ENCODE measurements around the gene CNNM4.

CNNM4 gene

GRCh38 chr2:96811917-96812316 lies 51.2 kb downstream of the CNNM4 start:
- DNase-seq (ENCODE audit: low read depth), result no peak

GRCh38 chr2:96813656-96814055 lies 53.0 kb downstream of the CNNM4 start:
- DNase-seq (ENCODE audit: low read depth), result no peak

- DNase-seq (ENCODE audit: low read depth), result no peak
These were observed 54.8 kb downstream of the CNNM4 start for GRCh38 chr2:96815326-96816126.

GRCh38 chr2:96816127-96816835 lies 55.6 kb downstream of the CNNM4 start, which contains the start of gene CNNM3:
Gene CNNM3, plus strand, starts transcription at chr2:96816268. Its CDS starts 10 bp downstream, at chr2:96816278.
- peak; percentile 45 for DNase-seq (ENCODE audit: low read depth)

GRCh38 chr2:96816836-96817702 lies 56.4 kb downstream of the CNNM4 start:
- no peak for DNase-seq (ENCODE audit: low read depth)

GRCh38 chr2:96817882-96818281 lies 57.2 kb downstream of the CNNM4 start:
- DNase-seq (ENCODE audit: low read depth), result no peak

- no peak for DNase-seq (ENCODE audit: low read depth)
These were observed 58.6 kb downstream of the CNNM4 start for GRCh38 chr2:96819128-96819875.

- DNase-seq (ENCODE audit: low read depth), result no peak
These were observed 59.3 kb downstream of the CNNM4 start for GRCh38 chr2:96819876-96820511.

GRCh38 chr2:96821113-96821675 lies 60.5 kb downstream of the CNNM4 start:
- DNase-seq (ENCODE audit: low read depth), result no peak

- no peak for DNase-seq (ENCODE audit: low read depth)
These were observed 62.1 kb downstream of the CNNM4 start for GRCh38 chr2:96822786-96823185.

GRCh38 chr2:96823198-96823597 lies 62.5 kb downstream of the CNNM4 start:
- no peak for DNase-seq (ENCODE audit: low read depth)

- DNase-seq (ENCODE audit: low read depth), result peak; percentile 49
These were observed 63.6 kb downstream of the CNNM4 start for GRCh38 chr2:96824079-96824870.

- no peak for DNase-seq (ENCODE audit: low read depth)
These were observed 64.4 kb downstream of the CNNM4 start for GRCh38 chr2:96825057-96825456.

- no peak for DNase-seq (ENCODE audit: low read depth)
These were observed 66.0 kb downstream of the CNNM4 start for GRCh38 chr2:96826546-96827278.

- DNase-seq (ENCODE audit: low read depth), result no peak
These were observed 67.7 kb downstream of the CNNM4 start for GRCh38 chr2:96828436-96828835.

- DNase-seq (ENCODE audit: low read depth), result no peak
These were observed 68.2 kb downstream of the CNNM4 start for GRCh38 chr2:96828874-96829273.

GRCh38 chr2:96830044-96830562 lies 69.4 kb downstream of the CNNM4 start:
- no peak for DNase-seq (ENCODE audit: low read depth)

- no peak for DNase-seq (ENCODE audit: low read depth)
These were observed 71.0 kb downstream of the CNNM4 start for GRCh38 chr2:96831679-96832078.

- no peak for DNase-seq (ENCODE audit: low read depth)
These were observed 71.7 kb downstream of the CNNM4 start for GRCh38 chr2:96832408-96832753.

Measured in non-pigmented ciliary epithelial cell (primary cell).